ENCODE data around the gene AADACL3.
"Not testable (repeated sequence)": the region's sequence is repeated elsewhere in the genome, so short reads cannot be mapped to it uniquely, and the experiment has no call there.

Gene AADACL3

GRCh38 chr1:12715896-12716437 lies at the start of gene AADACL3:
AADACL3 (plus strand) TSS chr1:12716110; CDS start chr1:12716177, 67 bp downstream.
- DNase-seq (ENCODE audit: low spot score): no peak

- no peak for DNase-seq (ENCODE audit: low spot score)
These were observed 49.7 kb upstream of the AADACL3 start for GRCh38 chr1:12666141-12666735.

GRCh38 chr1:12669529-12670068 lies 46.3 kb upstream of the AADACL3 start:
- no peak for DNase-seq (ENCODE audit: low spot score)

GRCh38 chr1:12674358-12674757 lies 41.6 kb upstream of the AADACL3 start:
- no peak for DNase-seq (ENCODE audit: low spot score)

GRCh38 chr1:12676122-12676521 lies 39.8 kb upstream of the AADACL3 start:
- not testable (repeated sequence) for DNase-seq (ENCODE audit: low spot score)

- no peak for DNase-seq (ENCODE audit: low spot score)
These were observed 38.3 kb upstream of the AADACL3 start for GRCh38 chr1:12677565-12677964.

GRCh38 chr1:12678350-12678749 lies 37.6 kb upstream of the AADACL3 start:
- no peak for DNase-seq (ENCODE audit: low spot score)

GRCh38 chr1:12678820-12679219 lies 37.1 kb upstream of the AADACL3 start:
- DNase-seq (ENCODE audit: low spot score): no peak

- DNase-seq (ENCODE audit: low spot score): no peak
These were observed 25.8 kb upstream of the AADACL3 start for GRCh38 chr1:12690156-12690555.

- no peak for DNase-seq (ENCODE audit: low spot score)
These were observed 22.7 kb upstream of the AADACL3 start for GRCh38 chr1:12692967-12693782.

GRCh38 chr1:12696658-12697057 lies 19.3 kb upstream of the AADACL3 start:
- DNase-seq (ENCODE audit: low spot score): no peak

- no peak for DNase-seq (ENCODE audit: low spot score)
These were observed 18.5 kb upstream of the AADACL3 start for GRCh38 chr1:12697397-12697796.

GRCh38 chr1:12703821-12704451 lies 12.0 kb upstream of the AADACL3 start:
- DNase-seq (ENCODE audit: low spot score): no peak

GRCh38 chr1:12706061-12706460 lies 9.8 kb upstream of the AADACL3 start:
- no peak for DNase-seq (ENCODE audit: low spot score)

- DNase-seq (ENCODE audit: low spot score): no peak
These were observed 7.4 kb upstream of the AADACL3 start for GRCh38 chr1:12708396-12709090.

- DNase-seq (ENCODE audit: low spot score): no peak
These were observed 6.8 kb upstream of the AADACL3 start for GRCh38 chr1:12709091-12709491.

- DNase-seq (ENCODE audit: low spot score): no peak
These were observed 6.2 kb upstream of the AADACL3 start for GRCh38 chr1:12709696-12710095.

- DNase-seq (ENCODE audit: low spot score): no peak
These were observed 4.4 kb upstream of the AADACL3 start for GRCh38 chr1:12711536-12711935.

GRCh38 chr1:12712076-12712475 lies 3.8 kb upstream of the AADACL3 start:
- DNase-seq (ENCODE audit: low spot score): no peak

GRCh38 chr1:12712929-12713328 lies 3.0 kb upstream of the AADACL3 start:
- no peak for DNase-seq (ENCODE audit: low spot score)

- DNase-seq (ENCODE audit: low spot score): not testable (repeated sequence)
These were observed 2.3 kb upstream of the AADACL3 start for GRCh38 chr1:12713651-12714050.

Data from ecto neural progenitor cell (in vitro differentiated cells).